ENCODE measurements around the gene RIC3.

RIC3 gene

GRCh38 chr11:8192016-8192895 is 23.4 kb upstream of the RIC3 start:
- TF ChIP-seq REST (IDR thresholded peaks at IDR 0.05; ENCODE audit: low read depth) (no peak), TEAD4 (IDR thresholded peaks at IDR 0.05) (no peak), TAF1 (IDR thresholded peaks at IDR 0.05; ENCODE audit: low read depth) (no peak), NFIC (IDR thresholded peaks at IDR 0.05) (no peak), TCF12 (IDR thresholded peaks at IDR 0.05; ENCODE audit: low read depth) (no peak), RAD21 (IDR thresholded peaks at IDR 0.05; ENCODE audit: low read depth) (peak; percentile 79), YY1 (IDR thresholded peaks at IDR 0.05; ENCODE audit: low read depth) (no peak)
- TF ChIP-seq, protein P1, sequence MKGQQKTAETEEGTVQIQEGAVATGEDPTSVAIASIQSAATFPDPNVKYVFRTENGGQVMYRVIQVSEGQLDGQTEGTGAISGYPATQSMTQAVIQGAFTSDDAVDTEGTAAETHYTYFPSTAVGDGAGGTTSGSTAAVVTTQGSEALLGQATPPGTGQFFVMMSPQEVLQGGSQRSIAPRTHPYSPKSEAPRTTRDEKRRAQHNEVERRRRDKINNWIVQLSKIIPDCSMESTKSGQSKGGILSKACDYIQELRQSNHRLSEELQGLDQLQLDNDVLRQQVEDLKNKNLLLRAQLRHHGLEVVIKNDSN (IDR thresholded peaks at IDR 0.05) = no peak

DNA sequence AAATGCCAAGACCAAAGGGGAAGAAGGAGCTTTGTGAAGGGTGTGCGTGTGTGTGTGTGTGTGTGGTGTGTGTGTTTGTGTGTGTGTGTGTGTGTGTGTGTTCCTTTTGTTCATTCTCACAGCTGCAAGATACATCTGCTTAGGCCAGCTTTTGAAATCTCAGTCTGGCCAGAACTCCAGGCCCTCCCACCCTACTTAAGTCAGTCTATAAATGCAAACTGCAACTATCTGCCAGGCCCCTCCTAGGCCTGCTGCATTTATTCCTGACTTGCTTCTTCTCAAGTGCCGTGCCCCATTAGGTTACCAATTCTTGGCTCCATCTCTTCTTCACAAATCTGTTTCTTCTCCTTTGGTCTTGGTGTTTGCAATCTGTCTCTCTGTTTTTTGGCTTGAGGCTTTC is 21.6 kb upstream of the RIC3 start:
- no peak for TF ChIP-seq EGR1 (IDR thresholded peaks at IDR 0.05)
- TF ChIP-seq CREB1 (IDR thresholded peaks at IDR 0.05; ENCODE audit: low read depth) = no peak
- TF ChIP-seq ZBTB7A (IDR thresholded peaks at IDR 0.05; ENCODE audit: low read depth) = no peak
- no peak for TF ChIP-seq TEAD4 (IDR thresholded peaks at IDR 0.05)

DNA sequence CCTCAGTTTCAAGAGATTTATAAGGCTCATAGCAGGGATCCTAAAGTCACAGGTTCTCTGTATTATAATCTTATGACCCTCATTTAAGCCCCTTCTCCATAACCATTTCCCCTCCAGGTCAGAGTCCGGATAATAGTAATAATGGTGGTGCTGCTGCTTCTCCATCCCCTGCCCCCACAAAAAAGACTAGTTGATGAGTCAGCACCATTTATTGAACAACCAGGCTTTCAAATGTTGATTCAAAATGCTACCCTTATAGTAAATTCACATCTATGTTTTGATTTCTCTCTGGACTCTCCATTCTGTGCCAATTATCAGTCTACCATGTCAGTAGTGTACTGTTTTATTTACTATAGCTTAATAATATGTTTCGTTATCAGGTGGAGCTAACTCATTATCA is 17.6 kb upstream of the RIC3 start:
- TF ChIP-seq TCF12 (IDR thresholded peaks at IDR 0.05; ENCODE audit: low read depth) = no peak
- TF ChIP-seq FOXM1 (IDR thresholded peaks at IDR 0.05; ENCODE audit: borderline replicate concordance, low read depth) = no peak
- TF ChIP-seq YY1 (IDR thresholded peaks at IDR 0.05; ENCODE audit: low read depth) = no peak
- TF ChIP-seq REST (IDR thresholded peaks at IDR 0.05; ENCODE audit: low read depth) = no peak
- TF ChIP-seq RAD21 (IDR thresholded peaks at IDR 0.05; ENCODE audit: low read depth) = no peak

DNA sequence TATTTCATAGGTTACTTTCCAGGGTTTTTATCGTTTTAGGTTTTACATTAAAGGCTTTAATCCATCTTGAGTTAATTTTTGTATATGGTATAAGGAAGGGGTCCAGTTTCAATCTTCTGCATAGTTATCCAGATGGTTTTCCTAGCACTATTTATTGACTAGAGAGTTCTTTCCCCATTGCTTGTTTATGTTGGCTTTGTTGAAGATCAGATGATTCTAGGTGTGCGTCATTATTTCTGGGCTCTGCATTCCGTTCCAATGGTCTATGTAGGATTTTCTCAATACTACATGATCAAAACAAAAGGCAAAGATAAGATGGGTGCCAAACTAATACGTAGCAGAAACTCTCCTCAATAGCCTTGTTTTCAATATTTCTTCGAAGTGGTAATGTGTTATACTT is 14.3 kb upstream of the RIC3 start:
- no peak for TF ChIP-seq TEAD4 (IDR thresholded peaks at IDR 0.05)
- no peak for TF ChIP-seq YY1 (IDR thresholded peaks at IDR 0.05; ENCODE audit: low read depth)
- TF ChIP-seq REST (IDR thresholded peaks at IDR 0.05; ENCODE audit: low read depth) = no peak
- no peak for TF ChIP-seq TCF12 (IDR thresholded peaks at IDR 0.05; ENCODE audit: low read depth)
- no peak for TF ChIP-seq EP300 (IDR thresholded peaks at IDR 0.05; ENCODE audit: borderline replicate concordance)
- no peak for TF ChIP-seq CREB1 (IDR thresholded peaks at IDR 0.05; ENCODE audit: low read depth)

DNA sequence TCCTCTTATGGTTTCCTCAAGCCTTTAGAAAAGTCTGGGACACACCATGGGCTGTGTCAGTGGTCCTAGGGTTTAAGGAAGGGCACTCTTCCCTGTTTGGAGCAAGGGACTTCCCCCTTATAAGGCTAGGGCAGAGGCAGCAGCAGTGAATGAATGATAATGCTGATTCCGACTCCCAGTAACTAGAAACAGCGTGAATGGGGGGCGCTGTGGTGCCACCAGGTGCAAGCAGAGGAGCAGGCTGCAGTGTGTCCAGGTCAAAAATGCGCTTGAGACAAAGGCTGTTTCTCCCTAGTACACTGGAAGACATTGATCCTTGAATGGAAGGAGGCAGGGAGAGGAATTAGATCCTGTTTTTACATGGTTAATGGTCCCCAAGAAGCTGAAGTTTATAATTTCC is 11.6 kb upstream of the RIC3 start:
- TF ChIP-seq, protein P2, sequence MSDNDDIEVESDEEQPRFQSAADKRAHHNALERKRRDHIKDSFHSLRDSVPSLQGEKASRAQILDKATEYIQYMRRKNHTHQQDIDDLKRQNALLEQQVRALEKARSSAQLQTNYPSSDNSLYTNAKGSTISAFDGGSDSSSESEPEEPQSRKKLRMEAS (IDR thresholded peaks at IDR 0.05) = no peak
- TF ChIP-seq EP300 (IDR thresholded peaks at IDR 0.05; ENCODE audit: borderline replicate concordance) = no peak
- TF ChIP-seq TEAD4 (IDR thresholded peaks at IDR 0.05) = no peak
- TF ChIP-seq CEBPB (IDR thresholded peaks at IDR 0.05) = no peak
- TF ChIP-seq TAF1 (IDR thresholded peaks at IDR 0.05; ENCODE audit: low read depth) = no peak
- no peak for TF ChIP-seq FOXM1 (IDR thresholded peaks at IDR 0.05; ENCODE audit: borderline replicate concordance, low read depth)
- TF ChIP-seq YY1 (IDR thresholded peaks at IDR 0.05; ENCODE audit: low read depth) = no peak
- TF ChIP-seq RAD21 (IDR thresholded peaks at IDR 0.05; ENCODE audit: low read depth) = no peak
- no peak for TF ChIP-seq ZBTB7A (IDR thresholded peaks at IDR 0.05; ENCODE audit: low read depth)
- no peak for TF ChIP-seq REST (IDR thresholded peaks at IDR 0.05; ENCODE audit: low read depth)
- TF ChIP-seq TCF12 (IDR thresholded peaks at IDR 0.05; ENCODE audit: low read depth) = no peak

All from Ishikawa (cell line).